T-cell (primary cell): ENCODE data around the gene CSGALNACT2. TPM values are rescaled to one million over a fixed set of nuclear protein-coding genes. Genes with fewer than 3 reads are reported as not detected.

Experiments
- ATAC-seq, 4 experiments: fragments of 200-7000 bp in 3 of 4; fragments of 150-1000 bp in 1 of 4; cut with Tn5 transposase; replicated peaks in 1 of 4; 1 replicate in 3 of 4; 2 replicates in 1 of 4; pipeline ENCODE4 v1.10.0; 2021; ENCODE audit warnings: moderate library complexity in 3 of 4, mild to moderate bottlenecking in 2 of 4, moderate number of reproducible peaks in 1 of 4
- CTCF ChIA-PET, 2 donors: fragments of 300-600 bp; sonication (Branson Sonifier 250); formaldehyde crosslinking; loops; one replicate each; lab custom pipeline; 2022; ENCODE audit warnings: antibody characterized with exemption in 2 of 2; lab: Charles Lee
- POLR2A ChIA-PET, 2 donors: fragments of 300-600 bp; sonication (Branson Sonifier 250); formaldehyde crosslinking; loops; one replicate each; lab custom pipeline; 2022; ENCODE audit warnings: antibody characterized with exemption in 2 of 2; lab: Charles Lee
- DNase-seq, 35 experiments: peaks; one replicate each; pipeline versions ENCODE4 v3.0.0 to v3.0.0-alpha.2; 2013 to 2023
- H3K27ac ChIP-seq: one replicate; pipeline ENCODE4 v1.5.1; 2013; ENCODE audit warnings: low read length
- H3K27me3 ChIP-seq, 2 experiments: replicated peaks in 1 of 2; 1 replicate in 1 of 2; 2 replicates in 1 of 2; pipeline versions ENCODE4 v1.6.1 to v1.7.0; 2013; ENCODE audit warnings: low read length in 1 of 2, mixed read lengths in 1 of 2; ENCODE audit not compliant: control insufficient read depth in 2 of 2, insufficient read depth in 2 of 2; ENCODE audit errors: extremely low read depth in 1 of 2
- H3K36me3 ChIP-seq, 2 donors: 1 replicate in 1 of 2; 2 replicates in 1 of 2; pipeline versions ENCODE4 v1.6.1 to v1.7.0; 2013; ENCODE audit warnings: low read length in 1 of 2; ENCODE audit not compliant: control insufficient read depth in 2 of 2, insufficient read depth in 1 of 2; ENCODE audit errors: extremely low read depth in 1 of 2
- H3K4me1 ChIP-seq, 2 experiments: 1 replicate in 1 of 2; 2 replicates in 1 of 2; pipeline versions ENCODE4 v1.6.1 to v1.7.0; 2013; ENCODE audit warnings: low read length in 2 of 2, mixed read lengths in 1 of 2; ENCODE audit not compliant: insufficient read depth in 2 of 2, control insufficient read depth in 1 of 2; ENCODE audit errors: extremely low read depth in 1 of 2
- H3K4me3 ChIP-seq, 2 donors: 1 replicate in 1 of 2; 2 replicates in 1 of 2; pipeline versions ENCODE4 v1.5.1 to v1.7.0; 2013; ENCODE audit warnings: mild to moderate bottlenecking in 2 of 2, low read length in 1 of 2, moderate library complexity in 1 of 2; ENCODE audit not compliant: control insufficient read depth in 1 of 2; ENCODE audit errors: extremely low read depth in 1 of 2
- H3K9me3 ChIP-seq: 2 replicates; pipeline ENCODE4 v1.7.0; 2013
- H3K27ac Mint-ChIP-seq, 2 donors: one replicate each; pipeline ENCODE4 v1.8.0; 2020 to 2021; ENCODE audit warnings: mild to moderate bottlenecking in 2 of 2, mixed read lengths in 2 of 2
- H3K27me3 Mint-ChIP-seq, 2 donors: one replicate each; pipeline ENCODE4 v1.8.0; 2021 to 2022; ENCODE audit warnings: mixed read lengths in 2 of 2
- H3K36me3 Mint-ChIP-seq: one replicate; pipeline ENCODE4 v1.8.0; 2021; ENCODE audit warnings: mixed read lengths
- H3K4me1 Mint-ChIP-seq, 3 donors: one replicate each; pipeline ENCODE4 v1.8.0; 2020 to 2022; ENCODE audit warnings: mixed read lengths in 3 of 3, mild to moderate bottlenecking in 1 of 3
- H3K4me3 Mint-ChIP-seq, 3 donors: one replicate each; pipeline ENCODE4 v1.8.0; 2020 to 2022; ENCODE audit warnings: mild to moderate bottlenecking in 3 of 3, mixed read lengths in 3 of 3, moderate library complexity in 3 of 3
- H3K9me3 Mint-ChIP-seq, 3 donors: one replicate each; pipeline ENCODE4 v1.8.0; 2020 to 2022; ENCODE audit warnings: mixed read lengths in 3 of 3
- WGBS: methylation state at CpG from one replicate; pipeline ENCODE4 v1.1.5; 2013; ENCODE audit warnings: missing lambda C conversion rate; ENCODE audit not compliant: insufficient coverage; 5-methylcytosine and 5-hydroxymethylcytosine counted together
- total RNA-seq, 35 experiments: library from RNA in 6 of 35; stranded (reverse) in 6 of 35; fragments of 120-200 nt in 1 of 35; gene quantifications; one replicate each; pipeline versions ENCODE4 v1.2.1 to v1.2.4 and lab custom pipeline; 2013 to 2026

The CSGALNACT2 gene
- total RNA-seq, 5 donors from 2014 or later (not counting 1 experiment from before 2014, with no cell fraction given), result 36.5 to 46.1 (median 41.9) TPM

DNA sequence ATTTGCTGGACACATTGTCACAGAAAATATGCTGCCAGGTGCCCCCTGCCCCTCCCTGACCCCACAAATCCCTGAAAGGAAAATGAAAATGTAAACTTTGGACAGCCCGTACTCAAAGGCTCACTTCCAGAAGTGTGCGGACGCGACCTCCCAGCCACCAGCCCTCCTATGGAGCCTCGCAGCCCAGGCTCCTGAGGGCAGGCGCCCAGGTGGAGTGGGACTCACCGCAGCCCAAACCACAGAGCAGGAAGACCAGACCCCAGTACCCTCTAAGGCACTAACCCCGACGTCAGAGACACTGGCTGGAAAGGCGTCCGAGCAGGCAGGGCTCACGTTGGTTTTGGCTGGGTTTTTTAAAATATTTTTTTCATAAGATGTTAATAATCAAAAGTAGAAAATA is 57.3 kb downstream of the CSGALNACT2 start:
- no peaks in the 10 kb centered on the region for H3K27me3 ChIP-seq

DNA sequence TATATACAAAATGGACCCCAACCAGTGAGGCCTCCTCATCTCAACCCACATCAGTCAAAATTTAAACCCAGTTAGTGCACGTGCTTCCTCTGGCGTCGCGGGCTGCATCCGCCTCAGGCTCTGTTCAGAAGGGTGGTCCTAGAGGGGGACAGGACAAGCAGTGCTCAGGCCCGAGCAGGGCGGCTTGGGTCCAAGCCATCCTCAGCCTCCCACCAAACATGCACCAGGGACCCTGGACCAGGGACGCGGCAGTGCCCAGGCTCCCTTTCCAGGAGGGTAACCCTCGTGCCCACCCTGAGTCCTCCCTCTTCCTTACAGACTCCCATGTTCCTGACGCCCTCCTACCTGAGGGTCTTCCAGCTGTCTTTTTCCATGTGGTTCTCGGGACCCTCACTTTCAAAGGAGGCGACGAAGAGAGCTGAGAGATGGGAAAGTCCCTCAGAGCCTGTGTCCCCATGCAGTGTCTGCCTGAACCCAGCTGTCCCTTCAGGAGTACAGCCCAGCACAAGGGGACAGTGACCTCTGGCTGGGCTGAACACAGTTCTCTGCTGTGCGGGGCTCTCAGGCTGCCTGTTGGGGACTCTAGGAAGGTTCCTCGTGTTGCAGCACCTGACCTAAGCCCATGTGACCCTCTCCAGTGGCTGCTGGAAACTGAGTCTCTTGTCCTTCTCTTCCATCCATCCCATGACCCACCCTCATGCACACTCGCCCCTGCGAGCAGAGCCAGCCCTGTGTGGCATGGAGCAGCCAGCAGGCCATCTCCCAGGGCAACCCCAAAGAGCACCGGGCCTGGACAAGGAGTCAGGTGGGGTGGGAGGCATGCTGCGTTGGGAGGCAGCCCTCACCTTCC is 58.1 kb downstream of the CSGALNACT2 start:
- Histone ChIP-seq H3K9me3 (no peaks in the 10 kb centered on the region), H3K36me3 (peaks cover 0 to 6% of the 10 kb centered on the region in 2 donors), H3K27ac (no peak overlapping the region), H3K27me3 (no peaks in the 10 kb centered on the region), H3K4me3 (no peak overlapping the region), H3K4me1 (no peaks in the 10 kb centered on the region)
- peaks cover 7% of the 10 kb centered on the region for H3K36me3 Mint-ChIP-seq
- 94% methylated on average over 11 of the region's 20 CpGs for WGBS
- ATAC-seq (no peak), DNase-seq (peak in 1 of 35 experiments; percentile 2)
- no peaks in the 10 kb centered on the region for H3K9me3 Mint-ChIP-seq
- no peaks in the 10 kb centered on the region for H3K27me3 Mint-ChIP-seq
- POLR2A ChIA-PET, result no interaction called here
- H3K27ac Mint-ChIP-seq, result no peak overlapping the region
- CTCF ChIA-PET, result no interaction called here
- no peak overlapping the region for H3K4me3 Mint-ChIP-seq
- H3K4me1 Mint-ChIP-seq, result peaks cover 0 to 2% (median 0%) of the 10 kb centered on the region in 3 donors

More for the DNA sequence above, 57.3 kb downstream of the CSGALNACT2 start:
- H3K9me3 Mint-ChIP-seq, result no peaks in the 10 kb centered on the region
- DNase-seq (no peak), ATAC-seq (no peak)
- Histone ChIP-seq H3K27ac (no peak overlapping the region), H3K4me3 (no peak overlapping the region), H3K4me1 (no peaks in the 10 kb centered on the region), H3K36me3 (peaks cover 0 to 6% of the 10 kb centered on the region in 2 donors), H3K9me3 (no peaks in the 10 kb centered on the region)
- H3K27me3 Mint-ChIP-seq, result no peaks in the 10 kb centered on the region
- H3K27ac Mint-ChIP-seq, result no peak overlapping the region
- no peaks in the 10 kb centered on the region for H3K4me1 Mint-ChIP-seq
- POLR2A ChIA-PET, result no interaction called here
- peaks cover 9% of the 10 kb centered on the region for H3K36me3 Mint-ChIP-seq
- CTCF ChIA-PET, result no interaction called here
- 85% methylated on average over 5 of the region's 12 CpGs for WGBS
- H3K4me3 Mint-ChIP-seq, result no peak overlapping the region

DNA sequence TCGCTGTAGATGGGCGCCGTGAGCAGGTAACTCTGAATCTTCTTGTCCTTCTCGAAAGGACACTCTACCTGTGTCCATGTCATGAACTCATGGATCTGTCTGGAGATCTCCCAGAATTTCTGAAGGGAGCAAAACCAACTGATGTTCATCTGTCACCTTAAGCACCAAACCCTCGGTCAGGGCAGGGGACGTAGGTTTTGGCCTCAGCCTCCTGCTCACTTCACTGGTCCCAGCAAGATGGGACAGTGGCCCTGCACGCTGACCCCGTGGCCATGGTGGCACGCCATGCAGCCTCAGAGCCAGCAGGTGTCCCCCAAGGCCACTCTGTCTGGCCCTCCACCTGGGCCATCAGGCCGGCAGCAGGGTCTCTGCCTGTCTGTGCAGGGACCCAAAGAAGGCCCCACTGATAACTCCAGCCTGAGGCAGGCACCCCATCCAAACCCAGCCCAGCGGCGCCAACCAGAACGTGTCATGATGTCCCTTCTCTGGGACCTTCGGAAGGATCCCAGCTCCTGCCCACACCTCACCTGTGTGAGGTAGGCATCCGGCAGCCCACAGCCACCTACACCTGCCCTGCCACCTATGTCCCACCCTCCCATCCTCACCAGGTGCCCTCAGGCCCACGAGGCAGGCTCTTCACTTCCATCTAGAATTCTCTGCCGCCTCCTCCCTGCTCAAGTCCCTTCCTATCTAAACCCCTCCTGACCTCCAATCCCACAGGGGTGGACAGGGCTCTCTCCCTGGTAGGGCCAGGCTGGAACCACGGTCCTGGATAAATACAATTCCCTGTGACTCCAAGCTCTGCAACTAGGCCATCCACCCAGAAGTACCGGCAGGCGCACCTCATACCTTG is 59.0 kb downstream of the CSGALNACT2 start:
- peaks cover 0 to 6% of the 10 kb centered on the region in 2 donors for H3K36me3 ChIP-seq
- peak overlapping the region in 1 of 2 donors; percentile 28 for H3K27ac Mint-ChIP-seq
- H3K4me1 ChIP-seq, result peaks cover 0 to 8% of the 10 kb centered on the region in 2 experiments
- no peak overlapping the region for H3K4me3 Mint-ChIP-seq
- no peaks in the 10 kb centered on the region for H3K9me3 ChIP-seq
- DNase-seq, result peak in 1 of 35 experiments; percentile 4
- H3K36me3 Mint-ChIP-seq, result peaks cover 3% of the 10 kb centered on the region
- no peaks in the 10 kb centered on the region for H3K27me3 Mint-ChIP-seq
- CTCF ChIA-PET, result no interaction called here
- no peak overlapping the region for H3K4me3 ChIP-seq
- peaks cover 5 to 6% (median 5%) of the 10 kb centered on the region in 3 donors for H3K4me1 Mint-ChIP-seq
- H3K27ac ChIP-seq, result no peak overlapping the region
- H3K27me3 ChIP-seq, result no peaks in the 10 kb centered on the region
- no peaks in the 10 kb centered on the region for H3K9me3 Mint-ChIP-seq
- POLR2A ChIA-PET, result interaction anchor here in 1 of 2 donors (0.6 kb wide), 1 partner anchor 17 kb away, joined by 3 read pairs; no protein-coding TSS in a partner anchor
- 93% methylated on average over 20 of the region's 20 CpGs for WGBS
- ATAC-seq, result no peak

DNA sequence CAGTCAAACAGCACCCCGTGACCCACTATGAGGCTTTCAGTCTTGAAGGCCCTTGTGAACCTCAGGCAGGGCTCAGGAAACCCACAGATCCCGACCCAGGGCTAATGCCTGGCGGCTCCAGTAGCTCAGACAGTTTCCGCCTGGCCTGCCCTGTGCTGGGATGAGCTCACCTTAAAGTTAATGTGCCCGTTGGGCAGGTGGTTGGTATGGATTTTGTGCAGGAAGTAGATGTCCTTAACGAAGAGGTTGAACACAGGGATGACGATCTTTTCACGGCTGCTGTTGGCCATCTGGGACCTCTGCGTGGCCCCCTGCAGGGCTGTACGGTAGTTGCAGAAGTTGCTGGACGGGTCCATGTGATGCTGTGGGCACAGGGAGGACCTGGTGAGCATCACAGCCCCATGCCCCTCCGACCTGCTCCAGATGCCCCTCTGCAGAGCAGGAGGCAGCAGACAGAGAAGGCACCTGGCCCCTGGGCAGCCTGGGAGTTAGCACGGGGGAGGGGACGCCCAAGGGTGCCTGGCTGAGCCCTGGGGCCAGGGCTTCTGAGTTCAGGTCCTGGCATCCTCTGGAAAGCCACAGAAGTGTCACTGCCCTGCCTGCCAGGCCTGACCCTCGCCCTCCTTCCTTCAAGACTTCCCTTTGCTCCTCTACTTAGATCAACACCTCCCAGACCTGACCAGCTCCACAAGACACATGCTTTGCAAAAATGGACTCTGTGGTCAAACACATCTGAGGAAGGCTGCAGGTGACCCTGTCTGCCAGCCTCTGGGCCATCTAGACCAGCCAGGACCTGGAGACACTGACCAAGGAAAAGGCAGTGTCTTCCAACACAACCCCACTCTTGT is 59.8 kb downstream of the CSGALNACT2 start:
- POLR2A ChIA-PET, result interaction anchor here in 1 of 2 donors (0.6 kb wide), 1 partner anchor 16 kb away, joined by 3 read pairs; no protein-coding TSS in a partner anchor
- DNase-seq (peak in 4 of 35 experiments; percentile 5 to 21 (median 16)), ATAC-seq (no peak)
- Mint-ChIP-seq H3K36me3 (peaks cover 2% of the 10 kb centered on the region), H3K27me3 (no peaks in the 10 kb centered on the region), H3K9me3 (no peaks in the 10 kb centered on the region), H3K4me1 (peaks cover 5 to 7% (median 7%) of the 10 kb centered on the region in 3 donors), H3K4me3 (no peak overlapping the region), H3K27ac (no peak overlapping the region)
- H3K9me3 ChIP-seq, result no peaks in the 10 kb centered on the region
- no peak overlapping the region for H3K4me3 ChIP-seq
- H3K27me3 ChIP-seq, result no peaks in the 10 kb centered on the region
- CTCF ChIA-PET, result no interaction called here
- peaks cover 0 to 6% of the 10 kb centered on the region in 2 donors for H3K36me3 ChIP-seq
- WGBS, result 83% methylated on average over 14 of the region's 15 CpGs
- H3K4me1 ChIP-seq, result peaks cover 0 to 16% of the 10 kb centered on the region in 2 experiments
- no peak overlapping the region for H3K27ac ChIP-seq

DNA sequence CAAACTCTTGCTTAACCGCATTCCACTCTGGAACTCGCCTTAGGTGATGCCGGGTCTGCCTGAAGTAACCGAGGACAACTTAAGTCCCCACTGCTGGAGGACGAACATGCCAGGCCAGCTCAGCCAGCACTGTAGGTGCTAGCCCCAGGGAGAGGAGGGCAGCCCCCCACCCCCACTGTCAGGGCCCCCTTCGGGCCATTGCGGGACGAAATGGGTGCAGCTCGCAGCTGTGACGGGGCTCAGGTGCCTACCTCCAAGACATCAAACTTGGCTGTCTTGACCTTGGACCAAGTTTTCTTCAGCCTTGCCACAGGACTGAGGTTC is 60.4 kb downstream of the CSGALNACT2 start:
- Histone ChIP-seq H3K27me3 (no peaks in the 10 kb centered on the region), H3K4me3 (no peak overlapping the region), H3K36me3 (peaks cover 0 to 6% of the 10 kb centered on the region in 2 donors), H3K4me1 (peaks cover 0 to 21% of the 10 kb centered on the region in 2 experiments), H3K9me3 (no peaks in the 10 kb centered on the region), H3K27ac (no peak overlapping the region)
- peaks cover 5 to 7% (median 7%) of the 10 kb centered on the region in 3 donors for H3K4me1 Mint-ChIP-seq
- ATAC-seq (no peak), DNase-seq (peak in 2 of 35 experiments; percentile 3 to 23)
- no peak overlapping the region for H3K4me3 Mint-ChIP-seq
- peaks cover 2% of the 10 kb centered on the region for H3K36me3 Mint-ChIP-seq
- 91% methylated on average over 5 of the region's 10 CpGs for WGBS
- no peak overlapping the region for H3K27ac Mint-ChIP-seq
- no peaks in the 10 kb centered on the region for H3K27me3 Mint-ChIP-seq
- no peaks in the 10 kb centered on the region for H3K9me3 Mint-ChIP-seq
- CTCF ChIA-PET, result no interaction called here
- POLR2A ChIA-PET, result no interaction called here
